Myocyte (in vitro differentiated cells): Measurements from ENCODE around the gene HAPLN3. TPM values are rescaled to one million over a fixed set of nuclear protein-coding genes. Genes with fewer than 3 reads are reported as not detected.

Experiments
- DNase-seq: peaks from one replicate; pipeline ENCODE4 v3.0.0-alpha.2; 2012; ENCODE audit warnings: low read depth
- total RNA-seq: library from RNA; depleted of rRNA; stranded (reverse); fragments of >200 nt; gene quantifications from 2 replicates; pipeline ENCODE4 v1.2.3, GENCODE V29; 2014

The HAPLN3 gene
- total RNA-seq, 1 donor from 2014 or later: 11.9 TPM

DNA sequence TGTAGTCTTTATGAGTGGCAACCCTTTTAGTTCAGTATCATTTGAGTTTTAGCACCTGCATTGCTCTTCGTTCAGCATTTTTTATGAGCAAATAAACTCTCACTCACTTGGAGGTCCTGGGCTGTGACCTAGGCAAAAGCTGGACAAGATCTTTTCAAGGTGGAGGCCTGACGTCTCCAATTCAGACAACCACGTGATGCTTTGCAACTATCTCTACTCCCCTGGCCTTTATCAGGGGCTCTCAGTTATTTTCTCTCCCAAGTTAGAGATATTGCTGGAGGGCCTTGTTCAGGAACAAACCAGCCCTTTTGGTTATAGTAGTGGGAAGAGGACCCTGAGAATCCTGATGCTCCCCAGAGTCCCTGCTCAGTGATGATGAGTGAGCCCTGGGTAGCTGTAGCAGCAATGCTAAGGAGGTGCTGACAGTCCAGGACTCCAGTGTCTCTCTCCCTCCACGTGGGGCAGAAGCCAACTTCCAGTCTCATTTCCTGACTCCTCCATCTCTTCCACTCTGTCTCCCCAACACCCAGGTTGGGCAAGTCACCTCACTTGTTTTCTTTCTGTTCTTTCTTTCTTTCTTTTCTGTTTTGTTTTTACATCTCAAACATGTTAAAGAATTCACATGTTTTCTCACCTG, 30.4 kb downstream of the HAPLN3 start:
- DNase-seq: no peak

DNA sequence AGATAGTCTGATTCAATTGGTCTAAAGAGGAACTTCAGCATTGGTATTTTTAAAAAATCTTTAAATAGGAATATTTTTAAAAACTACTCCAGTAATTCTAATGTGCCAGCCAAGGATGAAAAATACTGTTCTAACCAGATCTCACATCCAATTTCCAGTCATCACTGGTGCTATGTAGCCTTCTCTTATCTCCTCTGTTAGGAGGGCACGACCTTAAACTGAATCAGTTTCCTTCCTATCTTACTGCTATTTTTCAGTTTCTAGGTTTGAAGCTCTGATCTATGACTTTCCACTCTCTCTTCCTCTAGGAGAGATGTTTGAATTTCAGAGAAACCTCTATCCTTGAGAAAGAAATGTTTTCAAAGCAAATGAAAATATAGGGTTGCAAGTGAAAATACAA, 31.9 kb downstream of the HAPLN3 start:
- no peak for DNase-seq

DNA sequence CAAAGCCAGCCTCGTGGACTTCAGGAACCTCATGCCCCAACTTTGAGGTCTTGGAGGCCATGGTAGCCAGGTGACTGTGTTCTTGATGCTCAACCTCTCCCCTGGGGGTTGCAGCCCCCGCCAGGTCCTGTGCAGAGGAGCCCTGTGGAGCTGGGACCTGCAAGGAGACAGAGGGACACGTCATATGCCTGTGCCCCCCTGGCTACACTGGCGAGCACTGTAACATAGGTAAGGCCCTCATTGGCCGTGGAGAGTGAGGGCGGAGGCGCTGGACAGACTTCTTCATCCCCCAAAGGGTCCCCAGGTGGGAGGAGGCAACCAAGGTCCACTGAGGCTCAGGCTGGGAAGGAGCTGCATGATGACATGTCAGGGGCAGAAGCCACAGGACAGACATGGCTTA, 35.1 kb downstream of the HAPLN3 start:
- DNase-seq: no peak

DNA sequence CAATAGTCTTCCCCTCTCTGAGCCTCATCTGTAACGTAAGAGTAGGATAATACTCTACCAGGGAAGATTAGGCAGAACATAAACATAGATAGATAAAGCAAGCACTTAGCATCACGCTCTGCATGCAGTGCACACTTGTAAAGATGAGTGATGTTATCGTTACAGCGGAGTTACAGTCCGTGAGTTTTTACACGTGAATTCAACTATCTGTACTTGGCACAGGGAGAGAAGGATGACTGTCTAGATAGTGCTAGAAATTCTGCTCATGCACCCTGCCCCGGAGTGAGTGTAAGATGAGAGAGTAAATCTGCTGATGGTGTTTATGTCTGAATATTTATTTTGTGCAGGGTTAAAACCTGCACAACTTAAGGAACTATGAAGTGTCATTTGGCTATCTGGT, 35.8 kb downstream of the HAPLN3 start:
- DNase-seq: no peak

DNA sequence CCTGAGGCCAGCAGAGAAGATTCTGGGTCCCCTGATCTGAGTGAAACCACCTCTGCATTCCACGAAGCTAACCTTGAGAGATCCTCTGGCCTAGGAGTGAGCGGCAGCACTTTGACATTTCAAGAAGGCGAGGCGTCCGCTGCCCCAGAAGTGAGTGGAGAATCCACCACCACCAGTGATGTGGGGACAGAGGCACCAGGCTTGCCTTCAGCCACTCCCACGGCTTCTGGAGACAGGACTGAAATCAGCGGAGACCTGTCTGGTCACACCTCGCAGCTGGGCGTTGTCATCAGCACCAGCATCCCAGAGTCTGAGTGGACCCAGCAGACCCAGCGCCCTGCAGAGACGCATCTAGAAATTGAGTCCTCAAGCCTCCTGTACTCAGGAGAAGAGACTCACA, 36.4 kb downstream of the HAPLN3 start:
- DNase-seq: no peak

DNA sequence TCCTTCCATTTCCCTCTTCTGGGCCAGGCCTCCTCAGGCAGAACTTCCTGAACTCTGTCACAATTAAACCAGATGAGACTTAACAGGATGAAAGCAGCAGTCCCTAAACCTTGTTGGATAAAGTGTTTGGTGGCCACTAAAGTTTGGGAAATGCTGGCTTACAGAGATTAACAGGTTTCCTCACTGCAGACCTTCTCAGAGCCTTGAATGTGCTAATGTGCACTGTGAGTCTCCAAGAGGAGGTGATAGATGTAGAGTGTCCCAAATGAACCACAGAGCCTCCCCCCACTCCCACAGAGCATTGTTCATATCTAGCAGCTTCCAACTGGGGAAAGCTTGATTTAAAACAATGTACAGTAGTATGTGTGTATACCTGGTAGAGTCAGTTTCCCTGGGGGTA, 42.9 kb downstream of the HAPLN3 start:
- DNase-seq: no peak

DNA sequence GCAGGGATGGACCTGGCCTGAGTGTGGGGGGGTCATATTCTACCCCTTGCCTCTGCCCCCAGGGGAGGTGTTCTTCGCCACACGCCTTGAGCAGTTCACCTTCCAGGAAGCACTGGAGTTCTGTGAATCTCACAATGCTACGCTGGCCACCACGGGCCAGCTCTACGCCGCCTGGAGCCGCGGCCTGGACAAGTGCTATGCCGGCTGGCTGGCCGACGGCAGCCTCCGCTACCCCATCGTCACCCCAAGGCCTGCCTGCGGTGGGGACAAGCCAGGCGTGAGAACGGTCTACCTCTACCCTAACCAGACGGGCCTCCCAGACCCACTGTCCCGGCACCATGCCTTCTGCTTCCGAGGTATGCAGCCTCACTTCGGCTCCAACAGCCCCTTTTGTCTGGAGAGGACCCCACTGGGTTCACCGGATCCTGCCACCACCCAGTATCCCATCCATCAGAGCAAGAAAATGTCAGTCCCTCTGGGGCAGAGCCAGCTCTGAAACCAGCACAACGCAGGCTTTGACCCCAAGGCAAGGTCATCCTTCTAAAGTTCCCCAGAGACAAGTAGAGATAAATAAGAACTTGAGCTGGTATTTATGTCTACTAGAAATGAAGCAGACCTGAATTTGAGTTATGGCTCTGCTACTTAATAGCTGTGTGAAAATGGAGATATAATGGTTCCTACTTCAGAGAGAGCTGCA, 45.8 kb downstream of the HAPLN3 start:
- no peak for DNase-seq

DNA sequence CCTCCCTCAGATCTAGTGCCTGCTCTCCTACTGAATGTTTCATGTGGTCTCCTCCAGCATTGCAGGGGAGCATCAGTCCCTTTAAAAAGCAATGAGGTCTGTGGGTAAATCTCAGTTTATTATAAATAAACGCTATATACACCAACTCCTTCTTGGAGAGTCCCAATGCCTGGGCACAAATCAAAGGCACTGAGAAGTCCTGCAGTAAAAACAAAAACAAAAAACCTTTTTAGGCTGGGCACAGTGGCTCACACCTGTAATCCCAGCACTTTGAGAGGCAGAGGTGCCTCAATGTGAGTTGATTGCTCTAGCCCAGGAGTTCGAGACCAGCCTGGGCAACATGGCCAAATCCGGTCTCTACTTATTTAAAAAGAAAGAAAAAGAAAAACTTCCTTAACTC, 47.1 kb downstream of the HAPLN3 start:
- no peak for DNase-seq

DNA sequence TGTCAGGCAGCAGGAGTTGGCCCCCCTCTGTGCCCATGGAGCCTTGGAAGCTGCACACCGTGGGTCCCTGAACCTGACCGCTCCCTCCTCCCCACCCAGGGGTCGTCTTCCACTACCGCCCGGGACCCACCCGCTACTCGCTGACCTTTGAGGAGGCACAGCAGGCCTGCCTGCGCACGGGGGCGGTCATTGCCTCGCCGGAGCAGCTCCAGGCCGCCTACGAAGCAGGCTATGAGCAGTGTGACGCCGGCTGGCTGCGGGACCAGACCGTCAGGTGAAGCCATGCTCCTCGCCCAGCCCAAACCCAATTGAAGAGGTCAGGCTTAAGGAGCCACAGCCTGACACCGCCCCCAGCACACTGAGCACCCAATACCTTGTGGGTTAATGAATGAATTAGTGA, 48.2 kb downstream of the HAPLN3 start:
- DNase-seq: no peak

DNA sequence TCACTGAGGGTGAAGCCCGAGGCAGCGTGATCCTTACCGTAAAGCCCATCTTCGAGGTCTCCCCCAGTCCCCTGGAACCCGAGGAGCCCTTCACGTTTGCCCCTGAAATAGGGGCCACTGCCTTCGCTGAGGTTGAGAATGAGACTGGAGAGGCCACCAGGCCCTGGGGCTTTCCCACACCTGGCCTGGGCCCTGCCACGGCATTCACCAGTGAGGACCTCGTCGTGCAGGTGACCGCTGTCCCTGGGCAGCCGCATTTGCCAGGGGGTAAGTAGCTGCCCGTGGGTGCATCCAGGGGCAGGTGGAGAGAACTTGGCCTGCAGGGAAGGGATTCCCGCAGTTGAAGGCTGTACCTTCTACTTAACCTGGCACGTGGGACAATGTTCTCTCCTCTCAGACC, 49.7 kb downstream of the HAPLN3 start:
- no peak for DNase-seq

DNA sequence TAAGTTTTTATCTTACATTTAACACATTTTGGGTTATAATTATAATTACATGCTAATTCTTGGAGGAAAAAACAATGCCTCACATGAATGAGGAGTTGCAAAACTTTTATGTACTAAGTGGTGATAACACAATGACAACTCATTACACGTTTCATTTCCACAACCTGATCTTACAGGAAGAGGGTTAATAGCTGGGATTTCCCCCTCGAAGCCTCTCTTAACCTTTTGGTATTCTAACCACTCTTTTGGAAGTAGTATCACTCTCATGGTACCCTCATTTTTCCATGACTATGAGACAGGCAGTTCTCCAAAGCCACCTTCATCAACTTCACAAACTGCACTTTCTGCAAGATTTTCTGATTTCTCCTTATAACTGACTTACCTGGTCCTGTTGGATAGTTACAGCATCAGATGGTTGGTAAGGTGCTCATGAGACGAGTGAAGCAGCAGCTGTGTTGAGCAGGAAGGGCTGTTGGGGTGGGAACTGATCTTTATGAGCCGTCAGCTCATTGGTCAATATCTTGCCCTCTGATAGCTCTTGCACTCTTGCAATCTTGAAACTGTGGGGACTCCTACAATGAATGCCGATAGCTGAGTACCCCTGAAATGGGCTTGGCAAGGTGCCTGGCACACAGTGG, 50.5 kb downstream of the HAPLN3 start:
- DNase-seq: no peak

DNA sequence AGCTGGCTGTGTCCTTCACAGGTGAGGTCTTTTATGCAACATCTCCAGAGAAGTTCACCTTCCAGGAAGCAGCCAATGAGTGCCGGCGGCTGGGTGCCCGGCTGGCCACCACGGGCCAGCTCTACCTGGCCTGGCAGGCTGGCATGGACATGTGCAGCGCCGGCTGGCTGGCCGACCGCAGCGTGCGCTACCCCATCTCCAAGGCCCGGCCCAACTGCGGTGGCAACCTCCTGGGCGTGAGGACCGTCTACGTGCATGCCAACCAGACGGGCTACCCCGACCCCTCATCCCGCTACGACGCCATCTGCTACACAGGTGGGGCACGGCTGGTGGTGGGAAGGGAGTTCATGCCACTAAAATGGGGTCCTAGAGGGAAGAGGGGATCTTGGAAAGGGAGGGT, 52.0 kb downstream of the HAPLN3 start:
- DNase-seq: no peak

DNA sequence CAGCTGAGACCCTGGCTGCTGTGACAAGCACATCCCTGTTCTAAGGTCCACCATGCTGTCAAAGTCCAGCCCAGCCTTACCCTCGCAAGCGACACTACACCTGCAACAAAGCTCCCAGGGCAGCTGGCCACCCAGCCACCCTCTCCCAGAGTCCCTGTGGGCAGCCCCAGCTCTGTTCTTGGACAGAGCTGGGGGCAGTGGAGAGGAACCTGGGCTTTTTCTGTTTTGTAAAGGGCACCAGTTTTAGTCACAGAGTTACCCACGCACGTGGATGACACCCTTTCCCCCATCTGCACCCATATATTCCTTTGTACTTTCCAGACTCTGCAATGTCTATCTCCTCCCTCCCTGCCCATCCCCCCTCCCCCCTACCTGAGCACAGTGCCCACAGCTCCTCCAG, 53.2 kb downstream of the HAPLN3 start:
- no peak for DNase-seq

DNA sequence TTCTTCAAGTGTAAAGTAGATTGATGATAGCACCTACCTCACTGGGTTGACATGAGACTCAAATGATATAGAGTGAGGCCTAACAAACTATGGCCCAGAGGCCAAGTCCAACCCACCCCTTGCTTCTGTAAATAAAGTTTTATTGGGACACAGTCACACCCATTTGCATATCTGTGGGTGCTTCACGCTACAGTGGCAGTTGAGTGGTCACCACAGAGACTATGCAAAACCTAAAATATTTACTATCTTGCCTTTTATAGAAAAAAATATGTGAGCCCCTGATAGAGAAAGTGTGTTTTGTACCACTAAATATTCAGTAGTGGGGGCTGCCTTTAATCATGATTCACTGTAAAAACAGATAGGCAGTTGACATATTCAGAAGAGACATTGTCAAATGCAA, 54.1 kb downstream of the HAPLN3 start:
- DNase-seq: no peak

DNA sequence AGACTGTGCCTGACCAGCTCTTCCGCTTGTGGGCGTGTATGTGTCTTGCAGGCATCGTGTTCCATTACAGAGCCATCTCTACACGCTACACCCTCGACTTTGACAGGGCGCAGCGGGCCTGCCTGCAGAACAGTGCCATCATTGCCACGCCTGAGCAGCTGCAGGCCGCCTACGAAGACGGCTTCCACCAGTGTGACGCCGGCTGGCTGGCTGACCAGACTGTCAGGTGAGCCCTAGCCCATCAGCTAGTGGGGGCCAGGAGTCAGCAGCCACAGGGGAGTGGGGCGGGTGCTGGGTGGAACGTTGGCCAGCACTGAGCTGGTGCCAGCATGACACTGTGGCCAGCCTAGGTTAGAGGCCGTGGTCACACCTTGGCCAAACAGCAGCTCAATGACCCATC, 55.4 kb downstream of the HAPLN3 start:
- DNase-seq: no peak

DNA sequence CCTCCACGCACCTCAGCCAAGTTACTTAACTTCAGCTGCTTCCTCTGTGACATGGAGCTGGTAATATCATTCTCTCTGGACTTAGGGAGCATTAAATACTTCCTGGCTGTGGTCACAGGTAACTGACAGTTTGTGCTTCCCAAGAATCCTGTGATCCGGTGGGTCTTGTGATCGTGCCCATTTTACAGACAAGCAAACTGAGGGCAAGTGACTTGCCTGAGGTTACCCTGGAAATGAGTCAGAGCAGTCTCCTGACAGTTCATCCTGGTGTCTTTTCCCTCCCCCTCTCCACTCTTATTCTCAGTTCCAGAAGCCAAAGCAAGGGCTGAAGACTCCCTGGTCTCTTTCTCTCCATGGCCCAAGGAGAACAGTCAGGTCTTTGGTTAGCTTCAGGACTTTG, 56.2 kb downstream of the HAPLN3 start:
- DNase-seq: no peak

DNA sequence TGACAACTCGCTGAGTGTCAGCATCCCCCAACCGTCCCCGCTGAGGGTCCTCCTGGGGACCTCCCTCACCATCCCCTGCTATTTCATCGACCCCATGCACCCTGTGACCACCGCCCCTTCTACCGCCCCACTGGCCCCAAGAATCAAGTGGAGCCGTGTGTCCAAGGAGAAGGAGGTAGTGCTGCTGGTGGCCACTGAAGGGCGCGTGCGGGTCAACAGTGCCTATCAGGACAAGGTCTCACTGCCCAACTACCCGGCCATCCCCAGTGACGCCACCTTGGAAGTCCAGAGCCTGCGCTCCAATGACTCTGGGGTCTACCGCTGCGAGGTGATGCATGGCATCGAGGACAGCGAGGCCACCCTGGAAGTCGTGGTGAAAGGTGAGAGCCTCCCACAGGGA, 56.7 kb downstream of the HAPLN3 start:
- DNase-seq: no peak

DNA sequence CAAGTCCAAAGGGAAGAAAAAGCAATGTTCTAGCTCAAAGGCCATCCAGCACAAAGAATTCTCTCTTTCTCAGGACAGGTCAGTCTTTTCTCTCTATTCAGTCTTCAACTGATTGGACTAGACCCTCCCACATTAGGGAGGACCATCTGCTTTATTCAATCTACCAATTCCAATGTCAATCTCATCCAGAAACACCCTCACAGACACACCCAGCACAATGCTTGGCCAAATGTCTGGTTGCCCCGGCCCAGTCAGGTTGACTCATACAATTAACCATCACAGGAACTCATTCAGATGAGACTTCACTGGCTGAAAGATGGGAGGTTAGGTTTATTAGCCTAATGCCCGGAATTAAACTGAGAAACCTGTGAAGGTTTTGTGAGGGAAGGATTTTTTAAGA, 59.7 kb downstream of the HAPLN3 start:
- DNase-seq: peak; percentile 15

DNA sequence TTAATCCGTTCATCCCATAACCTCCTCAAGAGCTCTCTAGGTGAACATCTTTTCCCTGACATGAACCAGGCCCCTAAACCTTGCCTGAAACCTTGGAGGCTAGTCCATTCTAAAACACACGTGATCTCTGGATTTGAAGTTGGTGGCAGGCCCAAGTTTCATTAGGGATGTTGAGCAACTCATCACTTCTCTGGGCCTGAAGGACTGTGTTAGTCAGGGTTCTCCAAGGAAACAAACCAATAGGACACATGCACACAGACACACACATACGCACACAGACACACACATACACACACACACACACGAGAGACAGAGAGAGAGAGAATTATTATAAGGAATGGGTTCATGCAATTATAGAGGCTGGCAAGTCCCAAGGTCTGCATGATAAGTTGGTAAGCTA, 60.2 kb downstream of the HAPLN3 start:
- DNase-seq: no peak

DNA sequence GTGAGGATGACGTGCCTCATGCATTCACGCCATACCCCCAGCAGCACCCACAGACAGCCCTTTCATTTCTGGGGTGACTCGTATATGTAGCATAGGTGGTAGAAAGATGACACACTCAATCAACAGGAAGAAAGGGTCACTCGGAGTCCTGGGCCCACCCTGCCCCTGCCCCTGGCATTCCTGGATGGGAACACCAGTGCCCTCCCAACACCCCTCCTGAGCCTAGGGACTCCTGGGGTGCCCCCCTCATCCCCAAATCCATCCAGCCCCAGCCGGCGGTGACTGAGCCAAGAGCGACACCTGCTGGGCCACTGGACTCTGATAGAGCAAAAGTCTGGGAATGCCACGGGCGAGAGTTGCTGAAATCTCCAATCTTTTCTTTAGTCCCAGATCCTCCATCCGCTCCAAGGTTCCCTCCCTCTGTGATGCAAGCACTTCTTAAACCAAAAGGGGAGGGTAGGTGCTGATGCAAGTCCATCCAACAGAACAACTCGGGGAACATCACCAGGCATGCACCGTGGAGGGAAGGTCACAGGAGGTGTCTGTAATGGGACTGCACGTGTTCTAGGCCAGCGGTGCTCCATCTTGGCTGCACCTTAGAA, 61.0 kb downstream of the HAPLN3 start:
- peak; percentile 33 for DNase-seq

DNA sequence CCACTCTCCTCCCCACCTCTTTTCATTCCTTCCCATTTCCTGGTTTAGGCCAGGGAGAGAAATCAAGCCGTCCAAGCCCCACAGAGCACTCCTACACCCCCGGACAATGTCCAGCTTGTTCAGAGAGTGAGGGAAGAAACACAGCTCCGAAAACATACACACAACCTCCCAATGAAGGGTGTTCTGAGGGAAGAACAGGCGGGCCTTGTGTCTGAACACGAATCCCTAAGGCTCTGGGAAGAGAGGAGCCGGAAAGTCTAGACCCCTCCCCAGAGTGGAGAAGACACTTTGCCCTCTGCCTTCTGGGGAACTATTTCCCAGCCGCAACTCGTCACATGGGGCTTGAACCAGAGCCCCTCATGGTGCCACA, 61.6 kb downstream of the HAPLN3 start:
- no peak for DNase-seq
